GM21576 (cell line): Measurements from ENCODE around the gene ZBTB20.

Source experiments
- ATAC-seq: cut with Tn5 transposase; IDR thresholded peaks from one replicate; pipeline ENCODE4 v1.9.1; 2021; ENCODE audit warnings: mild to moderate bottlenecking, moderate library complexity; ENCODE audit not compliant: unreplicated experiment

ZBTB20 gene

GRCh38 chr3:114356525-114356924 is 790.6 kb downstream of the ZBTB20 start:
- no peak for ATAC-seq

GRCh38 chr3:114356066-114356465 is 791.0 kb downstream of the ZBTB20 start:
- no peak for ATAC-seq

DNA sequence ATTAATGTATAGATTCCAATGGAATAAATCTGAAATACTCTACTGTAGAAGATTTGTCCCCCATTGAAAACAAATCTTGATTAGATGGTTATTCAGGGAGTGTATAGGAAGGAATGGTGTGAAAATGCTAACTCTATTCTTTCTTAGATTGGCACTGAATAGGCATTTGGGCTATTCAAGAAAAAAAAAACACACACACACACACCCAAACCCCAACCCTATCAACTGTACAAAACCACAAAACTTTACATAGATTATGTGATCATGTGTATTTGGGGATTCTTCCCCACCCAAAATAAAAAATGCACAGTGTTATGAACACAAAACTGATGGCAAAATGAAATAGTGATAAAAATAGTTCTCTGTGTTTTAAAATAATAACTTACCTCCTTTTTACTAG is 791.4 kb downstream of the ZBTB20 start:
- no peak for ATAC-seq

GRCh38 chr3:114351822-114352145 is 795.3 kb downstream of the ZBTB20 start:
- ATAC-seq, result no peak

DNA sequence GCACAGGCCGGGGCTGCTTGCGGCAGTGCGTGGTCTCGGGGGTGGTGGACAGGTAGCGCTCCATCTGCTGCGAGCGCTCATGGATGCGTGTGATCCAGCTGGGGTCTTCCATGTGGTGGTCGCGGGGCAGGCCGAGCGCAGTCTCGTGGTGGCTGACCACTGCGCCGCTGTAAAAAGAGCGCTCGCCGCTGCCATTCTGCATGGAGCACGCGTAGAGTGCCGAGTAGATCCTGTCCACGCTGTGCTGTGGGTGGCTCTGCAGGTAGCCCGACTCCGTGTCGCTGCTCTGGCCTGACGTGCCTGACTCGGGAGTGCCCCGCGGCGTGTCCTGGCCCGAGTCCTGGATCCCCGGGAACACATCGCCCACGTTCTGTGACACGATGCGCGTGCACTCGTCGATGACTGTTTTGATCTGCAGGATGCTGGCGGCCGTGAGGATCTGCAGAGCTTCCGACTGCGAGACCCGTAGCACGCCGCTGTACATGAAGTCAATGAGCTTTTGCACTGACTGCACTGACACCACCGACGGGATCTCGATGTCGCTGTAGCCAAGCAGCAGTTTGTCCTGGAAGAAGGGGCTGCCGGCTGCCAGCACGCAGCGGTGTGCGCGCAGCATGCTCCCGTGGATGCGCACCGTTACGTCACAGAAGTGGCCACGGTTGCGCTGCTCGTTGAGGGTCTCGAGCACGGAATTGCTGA is 795.8 kb downstream of the ZBTB20 start:
- no peak for ATAC-seq

- no peak for ATAC-seq
These were observed 796.4 kb downstream of the ZBTB20 start for GRCh38 chr3:114350690-114351089.

GRCh38 chr3:114350271-114350670 is 796.8 kb downstream of the ZBTB20 start:
- no peak for ATAC-seq

GRCh38 chr3:114344492-114344891 is 802.6 kb downstream of the ZBTB20 start:
- ATAC-seq, result no peak

DNA sequence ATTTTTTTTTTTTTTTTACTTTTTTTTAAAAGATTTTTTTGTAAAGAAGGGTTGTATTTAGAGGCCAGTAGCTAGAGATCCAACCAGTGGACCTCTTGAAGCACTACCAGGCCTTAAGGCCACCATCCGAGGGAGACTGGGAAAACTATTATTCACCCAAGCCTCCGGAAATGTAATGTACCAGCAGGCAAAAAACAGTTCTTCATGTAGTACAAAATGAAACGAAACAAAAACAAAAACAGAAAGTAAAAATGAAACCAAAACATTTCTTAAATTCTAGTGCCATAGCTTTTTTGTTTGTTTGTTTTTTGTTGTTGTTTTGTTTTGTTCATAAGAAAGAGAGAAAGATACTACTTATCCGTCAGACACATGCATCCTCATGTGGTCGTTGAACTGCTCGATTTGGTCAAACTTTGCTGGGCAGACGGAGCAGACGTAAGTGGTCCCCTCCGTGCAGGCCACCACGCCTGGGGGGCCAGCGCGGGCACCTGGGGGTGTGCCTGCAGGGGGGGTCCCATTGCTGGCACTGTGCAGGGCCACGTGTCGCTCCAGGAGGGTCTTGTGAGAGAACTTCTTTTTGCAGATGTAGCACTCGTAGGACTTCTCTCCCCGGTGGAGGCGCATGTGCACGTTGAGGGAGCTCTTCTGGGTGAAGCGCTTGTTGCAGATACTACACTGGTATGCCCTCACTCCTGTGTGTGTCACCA is 808.3 kb downstream of the ZBTB20 start:
- no peak for ATAC-seq

GRCh38 chr3:114336857-114337256 is 810.2 kb downstream of the ZBTB20 start:
- ATAC-seq, result no peak

DNA sequence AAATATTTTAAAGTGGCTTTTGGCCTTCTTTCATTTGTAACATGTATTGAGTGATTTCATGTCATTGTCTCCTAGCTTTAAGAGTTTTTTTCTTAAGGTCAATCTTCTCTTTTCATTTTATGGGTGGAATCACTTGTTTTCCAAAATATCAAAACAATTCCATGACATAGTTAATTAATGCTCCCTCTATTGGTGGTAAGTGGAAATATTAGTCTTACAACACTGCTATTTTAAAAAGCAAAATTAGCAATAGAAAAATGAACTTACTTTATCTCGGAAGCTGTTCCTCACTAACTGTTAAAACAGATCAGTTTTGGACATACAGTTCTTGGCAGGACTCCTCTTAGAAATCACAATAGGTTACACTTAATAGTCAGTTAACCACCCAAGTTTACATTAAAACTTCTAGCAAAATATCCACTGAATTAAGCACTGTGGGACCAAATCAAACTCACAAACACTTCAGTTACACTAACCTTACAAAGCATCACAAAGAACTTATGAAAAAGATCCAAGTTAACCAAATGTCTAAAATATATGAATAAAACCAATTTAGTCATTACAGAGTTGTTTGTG is 810.9 kb downstream of the ZBTB20 start:
- no peak for ATAC-seq

DNA sequence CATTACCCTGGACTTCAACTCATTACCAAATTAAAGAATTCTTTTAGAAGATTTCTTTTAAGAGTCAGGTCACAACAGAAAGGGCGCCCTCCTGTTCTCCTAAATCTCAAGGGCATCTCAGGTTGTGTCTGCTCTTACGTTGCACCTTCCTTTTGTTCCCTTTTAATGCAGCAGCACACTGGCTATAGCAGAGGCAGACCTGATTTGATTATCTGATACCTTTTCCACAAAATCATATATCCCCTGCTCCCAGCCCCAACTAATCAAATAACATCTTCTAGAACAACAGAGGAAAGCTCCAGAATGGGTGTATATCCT is 813.2 kb downstream of the ZBTB20 start:
- ATAC-seq, result no peak

GRCh38 chr3:114333180-114333922 is 813.7 kb downstream of the ZBTB20 start:
- no peak for ATAC-seq

- peak; percentile 72 for ATAC-seq
These were observed 814.5 kb downstream of the ZBTB20 start for GRCh38 chr3:114332342-114333179.

DNA sequence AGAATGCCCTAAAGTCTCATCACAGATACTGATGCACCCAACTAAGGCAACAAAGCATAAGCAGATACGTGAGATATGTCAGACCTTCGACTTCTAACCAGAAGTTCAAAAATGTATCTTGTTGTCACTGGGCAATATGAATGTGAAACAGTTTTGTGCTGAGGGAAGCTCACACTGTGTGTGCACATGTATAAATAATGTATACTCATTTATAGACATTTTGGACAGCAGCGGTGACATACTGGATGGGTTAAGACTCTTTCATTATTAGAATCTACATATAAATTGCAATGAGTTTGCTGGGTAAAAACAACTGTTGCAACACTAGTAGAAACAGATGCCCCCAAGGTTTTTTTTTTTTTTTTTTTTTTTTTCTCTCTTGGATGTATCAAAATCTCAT is 815.4 kb downstream of the ZBTB20 start:
- ATAC-seq, result no peak

GRCh38 chr3:114331007-114331406 is 816.1 kb downstream of the ZBTB20 start:
- no peak for ATAC-seq

- no peak for ATAC-seq
These were observed 817.3 kb downstream of the ZBTB20 start for GRCh38 chr3:114329823-114330222.

DNA sequence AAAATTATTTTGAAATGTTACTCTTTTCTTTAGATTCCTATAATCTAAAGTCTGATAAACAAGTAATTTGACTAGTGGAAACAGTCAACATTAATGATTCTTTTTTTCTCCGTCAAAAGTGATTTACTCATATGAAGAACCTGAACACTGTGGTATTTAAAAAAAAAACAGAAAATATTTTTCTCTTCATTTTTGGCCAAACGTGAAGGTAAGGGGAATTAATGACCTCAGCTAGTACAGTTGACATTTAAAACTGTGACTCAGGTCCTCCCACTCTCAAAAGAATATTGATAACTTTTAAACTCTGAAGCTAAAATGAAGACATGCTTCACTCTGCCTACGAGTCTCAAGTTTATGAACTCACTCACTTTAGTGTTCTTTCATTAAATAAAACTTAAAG is 818.7 kb downstream of the ZBTB20 start:
- ATAC-seq, result no peak

- no peak for ATAC-seq
These were observed 819.4 kb downstream of the ZBTB20 start for GRCh38 chr3:114327665-114328064.

DNA sequence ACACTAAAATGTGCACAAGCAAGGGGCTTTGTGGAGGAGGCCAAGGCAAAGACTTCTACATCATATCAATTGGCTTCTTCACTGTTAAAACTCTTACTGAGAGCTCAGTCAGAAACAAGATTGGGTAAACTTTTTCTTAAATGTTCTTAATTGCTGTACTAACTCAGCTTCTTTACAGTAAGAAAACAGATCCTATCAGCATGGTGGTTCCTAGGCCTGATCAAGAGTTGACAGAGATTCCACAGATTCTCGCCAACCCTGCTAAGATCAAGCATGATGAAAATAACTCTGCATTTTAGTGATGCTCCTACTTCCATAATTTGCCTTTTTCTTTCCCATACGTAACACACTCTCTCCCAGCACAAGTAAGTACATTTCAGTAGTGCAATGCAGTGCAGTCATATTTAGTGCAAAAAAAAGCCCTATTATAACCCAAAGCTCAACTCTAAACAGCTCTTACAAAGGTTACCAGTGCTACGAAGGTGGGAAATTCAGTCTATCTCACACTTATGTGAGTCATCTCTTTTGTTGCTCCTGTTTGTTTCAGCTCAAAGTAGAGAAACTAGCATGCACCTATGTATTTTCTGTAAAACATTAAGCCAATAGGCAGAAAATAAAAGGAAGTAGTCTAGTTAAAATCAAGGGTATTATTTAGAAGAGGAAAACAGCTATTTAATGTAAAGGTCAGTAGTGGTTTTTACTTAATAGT is 823.4 kb downstream of the ZBTB20 start:
- no peak for ATAC-seq
